Measurements from ENCODE around the gene SLC4A1AP. TPM values are rescaled to one million over a fixed set of nuclear protein-coding genes. Genes with fewer than 3 reads are reported as not detected.

SLC4A1AP gene
- total RNA-seq, 1 experiment from 2014 or later: 20.8 TPM

DNA sequence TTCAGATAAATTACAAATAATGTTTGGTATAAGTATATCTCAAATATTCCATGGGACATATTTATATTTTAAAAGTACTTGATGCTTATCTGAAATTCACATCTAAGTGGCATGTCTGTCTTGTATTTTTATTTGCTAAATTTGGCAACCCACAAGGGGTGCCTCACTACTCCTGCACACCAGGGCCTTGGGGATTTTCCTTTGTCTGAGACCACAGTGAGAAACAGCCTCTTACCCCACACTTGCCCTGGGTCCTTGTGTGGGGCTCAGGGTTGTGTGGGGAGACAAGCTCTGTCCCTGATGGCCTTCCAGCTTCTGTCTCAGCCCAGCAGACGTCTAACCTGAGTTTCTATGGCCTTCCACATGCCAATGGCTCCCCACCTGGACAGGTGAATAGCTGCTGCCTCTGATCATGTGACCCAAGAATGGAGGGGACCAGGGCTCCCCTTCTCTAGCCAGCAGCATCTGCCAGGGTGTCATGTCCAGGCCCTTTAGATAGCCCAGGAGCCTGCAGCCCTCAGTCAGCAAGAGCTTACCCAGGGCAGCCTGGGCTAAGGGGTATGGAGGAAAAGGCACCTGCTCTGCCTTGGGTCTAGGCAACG lies 58.3 kb downstream of the SLC4A1AP start:
- no peaks in the 10 kb centered on the region for H3K79me1 ChIP-seq (ENCODE audit: insufficient read depth, low read depth, low read length, poor library complexity, severe bottlenecking)
- TF ChIP-seq, protein P1, sequence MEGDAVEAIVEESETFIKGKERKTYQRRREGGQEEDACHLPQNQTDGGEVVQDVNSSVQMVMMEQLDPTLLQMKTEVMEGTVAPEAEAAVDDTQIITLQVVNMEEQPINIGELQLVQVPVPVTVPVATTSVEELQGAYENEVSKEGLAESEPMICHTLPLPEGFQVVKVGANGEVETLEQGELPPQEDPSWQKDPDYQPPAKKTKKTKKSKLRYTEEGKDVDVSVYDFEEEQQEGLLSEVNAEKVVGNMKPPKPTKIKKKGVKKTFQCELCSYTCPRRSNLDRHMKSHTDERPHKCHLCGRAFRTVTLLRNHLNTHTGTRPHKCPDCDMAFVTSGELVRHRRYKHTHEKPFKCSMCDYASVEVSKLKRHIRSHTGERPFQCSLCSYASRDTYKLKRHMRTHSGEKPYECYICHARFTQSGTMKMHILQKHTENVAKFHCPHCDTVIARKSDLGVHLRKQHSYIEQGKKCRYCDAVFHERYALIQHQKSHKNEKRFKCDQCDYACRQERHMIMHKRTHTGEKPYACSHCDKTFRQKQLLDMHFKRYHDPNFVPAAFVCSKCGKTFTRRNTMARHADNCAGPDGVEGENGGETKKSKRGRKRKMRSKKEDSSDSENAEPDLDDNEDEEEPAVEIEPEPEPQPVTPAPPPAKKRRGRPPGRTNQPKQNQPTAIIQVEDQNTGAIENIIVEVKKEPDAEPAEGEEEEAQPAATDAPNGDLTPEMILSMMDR (conservative IDR thresholded peaks at IDR 0.05): no peak
- H3K4ac ChIP-seq (ENCODE audit: low read depth, low read length): no peak overlapping the region
- Mint-ChIP-seq H3K27ac (no peak overlapping the region), H3K9me3 (no peaks in the 10 kb centered on the region), H3K4me3 (no peak overlapping the region), H3K27me3 (ENCODE audit: low read depth) (peaks cover 5% of the 10 kb centered on the region; the same call in 1 of the 2 replicates), H3K36me3 (ENCODE audit: insufficient read depth in 1 of 3, low read depth in 3 of 3) (no peaks in the 10 kb centered on the region), H3K4me1 (peaks cover 41 to 43% of the 10 kb centered on the region in 2 experiments)
- H4K5ac ChIP-seq (ENCODE audit: insufficient read length, low read depth, low read length): no peak overlapping the region
- no CpG with 5 or more reads among the region's 2 CpGs for WGBS (ENCODE audit: extremely low coverage, insufficient read length, low lambda C conversion rate)
- H2BK15ac ChIP-seq (ENCODE audit: low read depth, low read length): no peak overlapping the region
- no peak overlapping the region for H2BK5ac ChIP-seq (ENCODE audit: insufficient read length, low read length)
- no peak overlapping the region for H3K56ac ChIP-seq (ENCODE audit: insufficient read length, low read depth, low read length)
- peaks cover 10% of the 10 kb centered on the region for H3K4me1 ChIP-seq (ENCODE audit: insufficient read depth, low read length)
- H2BK12ac ChIP-seq (ENCODE audit: insufficient read length, low read depth, low read length): no peak overlapping the region
- H4K20me1 ChIP-seq (ENCODE audit: control insufficient read depth, insufficient read depth, insufficient read length): no peaks in the 10 kb centered on the region
- H3K9me3 ChIP-seq (ENCODE audit: control insufficient read depth, low read depth, low read length): no peaks in the 10 kb centered on the region
- no peak overlapping the region for H2BK120ac ChIP-seq (ENCODE audit: low read depth, low read length, poor library complexity, severe bottlenecking)
- no peak for DNase-seq
- no peak overlapping the region for H3K18ac ChIP-seq (ENCODE audit: insufficient read length, low read depth, low read length)
- no peak overlapping the region for H3K14ac ChIP-seq (ENCODE audit: insufficient read depth, low read length)
- no peak overlapping the region for H2BK20ac ChIP-seq (ENCODE audit: low read depth, low read length, poor library complexity, severe bottlenecking)
- no peak overlapping the region for H3T11ph ChIP-seq (ENCODE audit: low read length)
- H4K91ac ChIP-seq (ENCODE audit: insufficient read length, low read depth, low read length): no peak overlapping the region
- no peak overlapping the region for H3K4me2 ChIP-seq (ENCODE audit: insufficient read depth, insufficient read length, low read length)
- H3K79me2 ChIP-seq (ENCODE audit: insufficient read depth, low read length): no peaks in the 10 kb centered on the region
- no peak overlapping the region for H2AFZ ChIP-seq (ENCODE audit: low read length)
- H3K27me3 ChIP-seq (ENCODE audit: insufficient read depth, low read length): no peaks in the 10 kb centered on the region
- no peak overlapping the region for H3K9ac ChIP-seq (ENCODE audit: extremely low read depth, insufficient read length, low read length)
- H3K27ac ChIP-seq (ENCODE audit: insufficient read length, low read depth, low read length): no peak overlapping the region
- no peak overlapping the region for H3K23ac ChIP-seq (ENCODE audit: insufficient read length, low read depth, low read length)
- no peak overlapping the region for H2AK5ac ChIP-seq (ENCODE audit: insufficient read length, low read length)
- H3K23me2 ChIP-seq (ENCODE audit: insufficient read length, low read depth, low read length, poor library complexity, severe bottlenecking): no peaks in the 10 kb centered on the region
- H4K8ac ChIP-seq (replicated peaks; ENCODE audit: insufficient read length, low read depth, low read length): no peak overlapping the region

All from H9 (cell line).